ENCODE data around the gene CLCN4.

DNA sequence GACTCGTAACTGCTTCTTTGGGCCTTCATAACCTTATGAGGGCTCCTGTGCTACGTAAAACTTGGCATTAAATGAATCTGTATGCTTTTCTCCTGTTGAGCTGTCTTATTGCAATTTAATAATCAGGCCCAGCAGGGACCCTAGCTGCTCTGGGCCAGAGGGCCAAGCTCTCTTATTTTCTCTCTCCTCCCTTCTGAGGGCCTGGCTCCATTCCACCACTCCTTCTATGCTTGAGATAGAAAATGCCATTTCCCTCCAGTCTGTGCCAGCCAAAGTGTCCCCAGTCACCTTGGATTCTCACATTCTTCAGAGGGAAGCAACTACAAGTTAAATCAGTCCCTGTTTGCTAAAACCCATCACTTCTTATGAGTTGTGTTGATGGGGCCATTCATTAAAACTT lies 90.1 kb downstream of the CLCN4 start:
- TF ChIP-seq CTCF (IDR thresholded peaks at IDR 0.05) (no peak), POLR2A (IDR thresholded peaks at IDR 0.05) (no peak)

Data from lower leg skin (tissue), 3 donors.